ENCODE results near the gene PIGN.
"Not testable (repeated sequence)": the region's sequence is repeated elsewhere in the genome, so short reads cannot be mapped to it uniquely, and the experiment has no call there.

Gene PIGN

DNA sequence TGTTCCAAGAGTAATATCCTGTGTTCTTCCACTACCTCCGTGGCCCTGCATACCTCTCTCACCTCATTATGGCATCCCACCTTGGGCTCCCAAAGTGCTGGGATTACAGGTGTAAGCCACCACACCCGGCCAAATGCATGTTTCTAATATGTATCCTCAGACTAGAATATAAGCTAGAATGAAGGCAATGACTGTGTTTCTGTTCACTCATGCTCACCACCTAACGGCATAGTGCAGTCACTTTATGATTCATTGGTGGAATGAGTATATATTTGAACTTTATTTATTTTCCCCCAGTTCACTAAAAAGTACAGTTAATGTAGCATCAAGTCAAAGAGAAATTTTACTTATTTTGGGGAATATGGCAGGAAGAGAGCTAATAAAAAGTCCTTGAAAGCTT, 11.3 kb downstream of the PIGN start:
- no peak for TF ChIP-seq NFRKB (IDR thresholded peaks at IDR 0.05)
- TF ChIP-seq BHLHE40 (IDR thresholded peaks at IDR 0.05; ENCODE audit: borderline replicate concordance): no peak
- TF ChIP-seq ARNT (IDR thresholded peaks at IDR 0.05): no peak
- no peak for TF ChIP-seq ZNF384 (IDR thresholded peaks at IDR 0.05)
- no peak for TF ChIP-seq CTBP1 (IDR thresholded peaks at IDR 0.05; ENCODE audit: borderline replicate concordance)
- TF ChIP-seq FOXA1 (IDR thresholded peaks at IDR 0.05): no peak
- no peak for TF ChIP-seq ELF4 (IDR thresholded peaks at IDR 0.05)
- no peak for TF ChIP-seq TARDBP (IDR thresholded peaks at IDR 0.05)
- no peak for TF ChIP-seq FOXM1 (IDR thresholded peaks at IDR 0.05; ENCODE audit: borderline replicate concordance)
- TF ChIP-seq SP1 (IDR thresholded peaks at IDR 0.05): no peak
- no peak for TF ChIP-seq L3MBTL2 (conservative IDR thresholded peaks at IDR 0.05)
- no peak for TF ChIP-seq SUZ12 (IDR thresholded peaks at IDR 0.05)
- no peak for TF ChIP-seq HDGF (IDR thresholded peaks at IDR 0.05; ENCODE audit: borderline replicate concordance)
- no peak for DNase-seq (ENCODE audit: extremely low spot score)
- ChIA-PET POLR2A (no interaction called here), CTCF (no interaction called here)

DNA sequence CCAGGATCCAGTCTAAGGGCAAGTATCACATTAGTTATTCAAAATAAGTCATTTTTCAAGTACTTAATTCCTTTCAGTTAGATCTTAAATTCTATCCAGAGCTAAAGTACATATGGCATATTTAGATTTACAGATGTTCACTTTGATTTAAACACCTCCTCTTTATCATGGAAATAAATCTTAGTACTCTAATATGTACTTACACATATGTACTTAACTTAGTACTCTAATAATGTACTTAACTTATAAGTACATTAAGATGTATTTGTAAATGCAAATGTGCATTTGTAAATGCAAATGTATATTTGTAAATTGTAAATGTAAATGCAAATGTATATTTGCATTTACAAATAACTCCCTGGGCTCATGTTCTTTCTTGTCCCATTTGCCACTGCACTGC, 14.6 kb downstream of the PIGN start:
- POLR2A ChIA-PET: no interaction called here
- no peak for DNase-seq (ENCODE audit: extremely low spot score)
- no peak for TF ChIP-seq FOXK2 (IDR thresholded peaks at IDR 0.05)
- CTCF ChIA-PET: no interaction called here

DNA sequence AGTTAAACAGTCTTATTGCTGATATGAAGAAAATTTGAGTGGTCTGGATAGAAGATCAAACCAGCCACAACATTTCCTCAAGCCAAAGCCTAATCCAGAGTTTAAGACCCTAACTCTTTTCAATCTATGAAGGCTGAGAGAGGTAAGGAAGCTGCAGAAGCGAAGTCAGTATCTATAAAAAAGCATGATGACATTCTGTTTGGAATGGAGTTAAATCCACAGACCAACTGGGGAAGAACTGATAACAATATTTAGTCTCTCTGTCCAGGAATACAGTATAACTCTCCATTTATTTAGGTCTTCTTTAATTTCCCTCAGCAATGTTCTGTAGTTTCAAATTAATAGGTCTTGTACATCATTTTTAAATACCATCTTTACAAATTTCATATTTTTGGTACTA, 16.0 kb downstream of the PIGN start:
- ChIA-PET CTCF (no interaction called here), POLR2A (no interaction called here)
- DNase-seq (ENCODE audit: extremely low spot score): no peak
- TF ChIP-seq ZNF384 (IDR thresholded peaks at IDR 0.05) (no peak), NFRKB (IDR thresholded peaks at IDR 0.05) (no peak), CTBP1 (IDR thresholded peaks at IDR 0.05; ENCODE audit: borderline replicate concordance) (no peak), FOXA1 (IDR thresholded peaks at IDR 0.05) (no peak), TARDBP (IDR thresholded peaks at IDR 0.05) (no peak), SP1 (IDR thresholded peaks at IDR 0.05) (no peak)

DNA sequence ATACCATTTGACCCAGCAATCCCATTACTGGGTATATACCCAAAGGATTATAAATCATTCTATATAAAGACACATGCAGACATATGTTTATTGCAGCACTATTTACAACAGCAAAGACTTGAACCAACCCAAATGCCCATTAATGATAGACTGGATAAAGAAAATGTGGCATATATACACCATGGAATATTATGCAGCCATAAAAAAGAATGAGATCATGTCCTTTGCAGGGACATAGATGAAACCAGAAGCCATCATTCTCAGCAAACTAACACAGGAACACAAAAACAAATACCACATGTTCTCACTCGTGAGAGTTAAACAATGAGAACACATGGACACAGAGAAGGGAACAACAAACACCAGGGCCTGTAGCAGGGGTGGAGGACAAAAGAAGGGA, 20.3 kb downstream of the PIGN start:
- CTCF ChIA-PET, POLR2A ChIA-PET: not testable (repeated sequence)

DNA sequence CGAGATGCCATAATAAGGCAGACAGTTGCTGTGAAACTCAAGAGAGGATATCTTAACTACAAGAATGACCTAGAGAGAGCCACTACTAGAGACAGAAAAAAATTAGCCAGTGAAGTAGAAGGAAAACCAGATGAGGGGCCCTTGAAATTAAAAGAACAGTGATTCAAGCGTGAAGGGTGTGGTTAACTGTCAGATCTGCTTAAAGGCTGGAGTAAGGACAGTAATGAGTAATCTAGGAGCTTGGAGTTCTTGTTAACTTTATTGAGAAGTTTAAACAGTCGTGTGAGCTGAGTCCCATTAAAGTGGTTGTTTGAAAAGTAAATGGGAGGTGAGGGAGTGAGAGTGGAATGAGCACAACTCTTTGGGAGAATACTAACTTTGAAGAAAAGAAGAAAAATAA, 21.3 kb downstream of the PIGN start:
- ChIA-PET CTCF (no interaction called here), POLR2A (no interaction called here)
- DNase-seq (ENCODE audit: extremely low spot score): no peak
- TF ChIP-seq FOXK2 (IDR thresholded peaks at IDR 0.05) (no peak), ZNF384 (IDR thresholded peaks at IDR 0.05) (no peak), BHLHE40 (IDR thresholded peaks at IDR 0.05; ENCODE audit: borderline replicate concordance) (no peak), LEF1 (IDR thresholded peaks at IDR 0.05; ENCODE audit: borderline replicate concordance) (no peak), SP1 (IDR thresholded peaks at IDR 0.05) (no peak), TARDBP (IDR thresholded peaks at IDR 0.05) (no peak), FOXA1 (IDR thresholded peaks at IDR 0.05) (no peak), ELF4 (IDR thresholded peaks at IDR 0.05) (no peak), NFRKB (IDR thresholded peaks at IDR 0.05) (no peak), CTBP1 (IDR thresholded peaks at IDR 0.05; ENCODE audit: borderline replicate concordance) (no peak), HDGF (IDR thresholded peaks at IDR 0.05; ENCODE audit: borderline replicate concordance) (no peak), ARNT (IDR thresholded peaks at IDR 0.05) (no peak), FOXM1 (IDR thresholded peaks at IDR 0.05; ENCODE audit: borderline replicate concordance) (no peak), L3MBTL2 (conservative IDR thresholded peaks at IDR 0.05) (no peak), SUZ12 (IDR thresholded peaks at IDR 0.05) (no peak)
- TF ChIP-seq, protein P1, sequence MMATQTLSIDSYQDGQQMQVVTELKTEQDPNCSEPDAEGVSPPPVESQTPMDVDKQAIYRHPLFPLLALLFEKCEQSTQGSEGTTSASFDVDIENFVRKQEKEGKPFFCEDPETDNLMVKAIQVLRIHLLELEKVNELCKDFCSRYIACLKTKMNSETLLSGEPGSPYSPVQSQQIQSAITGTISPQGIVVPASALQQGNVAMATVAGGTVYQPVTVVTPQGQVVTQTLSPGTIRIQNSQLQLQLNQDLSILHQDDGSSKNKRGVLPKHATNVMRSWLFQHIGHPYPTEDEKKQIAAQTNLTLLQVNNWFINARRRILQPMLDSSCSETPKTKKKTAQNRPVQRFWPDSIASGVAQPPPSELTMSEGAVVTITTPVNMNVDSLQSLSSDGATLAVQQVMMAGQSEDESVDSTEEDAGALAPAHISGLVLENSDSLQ (IDR thresholded peaks at IDR 0.05): no peak

More for the DNA sequence above, 20.3 kb downstream of the PIGN start:
- not testable (repeated sequence) for DNase-seq (ENCODE audit: extremely low spot score)

DNA sequence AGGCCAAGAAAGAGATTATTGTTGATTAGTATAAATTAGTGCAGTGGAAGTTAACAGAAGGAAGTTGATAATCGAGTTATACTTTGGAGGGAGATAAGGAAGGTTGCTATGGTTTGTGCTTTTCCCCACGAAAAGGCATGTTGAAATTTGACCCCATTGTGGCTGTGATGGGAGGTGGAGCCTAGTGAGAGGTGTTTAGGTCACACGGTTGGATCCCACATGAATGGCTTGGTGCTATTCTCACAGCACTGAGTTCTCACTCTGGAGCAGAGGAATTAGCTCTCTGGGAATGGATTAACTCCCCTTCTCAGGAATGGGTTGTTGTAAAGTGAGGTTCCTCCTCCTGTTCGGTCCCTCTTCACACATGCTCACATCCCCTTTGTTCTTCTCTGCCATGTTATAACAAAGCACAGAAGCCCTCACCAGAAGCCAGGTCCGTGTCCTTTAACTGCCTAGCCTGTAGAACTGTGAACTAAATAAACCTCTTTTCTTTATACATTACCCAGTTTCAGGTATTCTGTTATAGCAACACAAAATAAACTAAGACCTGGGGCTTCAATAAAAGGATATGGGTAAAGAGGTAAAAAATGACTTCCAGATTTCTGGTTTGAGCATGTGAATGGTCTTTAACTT, 21.9 kb downstream of the PIGN start:
- no peak for DNase-seq (ENCODE audit: extremely low spot score)
- CTCF ChIA-PET: no interaction called here
- POLR2A ChIA-PET: no interaction called here
- no peak for TF ChIP-seq SUZ12 (IDR thresholded peaks at IDR 0.05)
- TF ChIP-seq, protein P1 (IDR thresholded peaks at IDR 0.05): no peak
- TF ChIP-seq FOXM1 (IDR thresholded peaks at IDR 0.05; ENCODE audit: borderline replicate concordance): no peak
- no peak for TF ChIP-seq BHLHE40 (IDR thresholded peaks at IDR 0.05; ENCODE audit: borderline replicate concordance)
- no peak for TF ChIP-seq L3MBTL2 (conservative IDR thresholded peaks at IDR 0.05)
- TF ChIP-seq HDGF (IDR thresholded peaks at IDR 0.05; ENCODE audit: borderline replicate concordance): no peak
- no peak for TF ChIP-seq ARNT (IDR thresholded peaks at IDR 0.05)
- no peak for TF ChIP-seq ELF4 (IDR thresholded peaks at IDR 0.05)
- TF ChIP-seq FOXK2 (IDR thresholded peaks at IDR 0.05): no peak
- TF ChIP-seq LEF1 (IDR thresholded peaks at IDR 0.05; ENCODE audit: borderline replicate concordance): no peak
- TF ChIP-seq ZNF384 (IDR thresholded peaks at IDR 0.05): no peak
- no peak for TF ChIP-seq FOXA1 (IDR thresholded peaks at IDR 0.05)
- no peak for TF ChIP-seq SP1 (IDR thresholded peaks at IDR 0.05)
- TF ChIP-seq NFRKB (IDR thresholded peaks at IDR 0.05): no peak
- no peak for TF ChIP-seq CTBP1 (IDR thresholded peaks at IDR 0.05; ENCODE audit: borderline replicate concordance)
- no peak for TF ChIP-seq TARDBP (IDR thresholded peaks at IDR 0.05)

DNA sequence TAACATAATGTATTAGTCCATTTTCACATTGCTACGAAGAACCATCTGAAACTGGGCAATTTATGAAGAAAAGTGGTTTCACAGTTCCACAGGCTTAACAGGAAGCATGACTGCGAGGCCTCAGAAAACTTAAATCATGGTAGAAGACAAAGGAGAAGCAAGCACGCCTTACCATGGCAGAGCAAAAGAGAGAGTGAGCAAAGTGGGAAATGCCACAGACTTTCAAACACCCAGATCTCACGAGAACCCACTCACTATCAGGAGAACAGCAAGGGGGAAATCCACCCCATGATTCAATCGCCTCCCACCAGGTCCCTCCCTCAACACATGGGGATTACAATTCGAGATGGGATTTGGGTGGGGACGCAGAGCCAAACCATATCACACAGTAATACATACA, 22.5 kb downstream of the PIGN start:
- DNase-seq (ENCODE audit: extremely low spot score): no peak
- TF ChIP-seq NFRKB (IDR thresholded peaks at IDR 0.05) (no peak), FOXK2 (IDR thresholded peaks at IDR 0.05) (no peak), TARDBP (IDR thresholded peaks at IDR 0.05) (no peak), SP1 (IDR thresholded peaks at IDR 0.05) (no peak), CTBP1 (IDR thresholded peaks at IDR 0.05; ENCODE audit: borderline replicate concordance) (no peak), FOXM1 (IDR thresholded peaks at IDR 0.05; ENCODE audit: borderline replicate concordance) (no peak), BHLHE40 (IDR thresholded peaks at IDR 0.05; ENCODE audit: borderline replicate concordance) (no peak), L3MBTL2 (conservative IDR thresholded peaks at IDR 0.05) (no peak), SUZ12 (IDR thresholded peaks at IDR 0.05) (no peak), LEF1 (IDR thresholded peaks at IDR 0.05; ENCODE audit: borderline replicate concordance) (no peak), FOXA1 (IDR thresholded peaks at IDR 0.05) (no peak), ELF4 (IDR thresholded peaks at IDR 0.05) (no peak)
- POLR2A ChIA-PET: no interaction called here
- CTCF ChIA-PET: no interaction called here
